Ishikawa (cell line): ENCODE measurements around the gene SLCO3A1.

Experiments used
- CEBPB ChIP-seq: IDR thresholded peaks from 2 replicates; pipeline ENCODE4 v1.6.1; 2012
- CREB1 ChIP-seq: IDR thresholded peaks from 2 replicates; pipeline ENCODE4 v1.6.1; 2012; ENCODE audit warnings: low read depth
- EGR1 ChIP-seq: IDR thresholded peaks from 2 replicates; pipeline ENCODE4 v1.6.1; 2012
- EP300 ChIP-seq: IDR thresholded peaks from 2 replicates; pipeline ENCODE4 v1.6.1; 2012; ENCODE audit warnings: borderline replicate concordance
- FOXM1 ChIP-seq: IDR thresholded peaks from 2 replicates; pipeline ENCODE4 v1.6.1; 2012; ENCODE audit warnings: low read depth, borderline replicate concordance
- MAX ChIP-seq: IDR thresholded peaks from 2 replicates; pipeline ENCODE4 v1.6.1; 2012
- NFIC ChIP-seq: IDR thresholded peaks from 2 replicates; pipeline ENCODE4 v1.6.1; 2012
- RAD21 ChIP-seq: IDR thresholded peaks from 2 replicates; pipeline ENCODE4 v1.6.1; 2012; ENCODE audit warnings: low read depth
- REST ChIP-seq: IDR thresholded peaks from 2 replicates; pipeline ENCODE4 v1.6.1; 2012; ENCODE audit warnings: low read depth, mild to moderate bottlenecking
- TAF1 ChIP-seq: IDR thresholded peaks from 2 replicates; pipeline ENCODE4 v1.6.1; 2012; ENCODE audit warnings: low read depth, mild to moderate bottlenecking
- TEAD4 ChIP-seq: IDR thresholded peaks from 2 replicates; pipeline ENCODE4 v1.6.1; 2012
- YY1 ChIP-seq: IDR thresholded peaks from 2 replicates; pipeline ENCODE4 v1.6.1; 2012; ENCODE audit warnings: low read depth
- ZBTB7A ChIP-seq: IDR thresholded peaks from 2 replicates; pipeline ENCODE4 v1.6.1; 2012; ENCODE audit warnings: low read depth
- TF ChIP-seq, protein P1 (sequence below): IDR thresholded peaks from 2 replicates; pipeline ENCODE4 v1.6.1; 2012

GRCh38 chr15:92075764-92076163 is 222.3 kb downstream of the SLCO3A1 start:
- TF ChIP-seq EGR1 (no peak), TAF1 (no peak), ZBTB7A (no peak), YY1 (no peak), RAD21 (no peak), FOXM1 (no peak), REST (no peak), NFIC (no peak), MAX (no peak), CEBPB (no peak), EP300 (no peak), TEAD4 (no peak), CREB1 (no peak)
- TF ChIP-seq, protein P1, sequence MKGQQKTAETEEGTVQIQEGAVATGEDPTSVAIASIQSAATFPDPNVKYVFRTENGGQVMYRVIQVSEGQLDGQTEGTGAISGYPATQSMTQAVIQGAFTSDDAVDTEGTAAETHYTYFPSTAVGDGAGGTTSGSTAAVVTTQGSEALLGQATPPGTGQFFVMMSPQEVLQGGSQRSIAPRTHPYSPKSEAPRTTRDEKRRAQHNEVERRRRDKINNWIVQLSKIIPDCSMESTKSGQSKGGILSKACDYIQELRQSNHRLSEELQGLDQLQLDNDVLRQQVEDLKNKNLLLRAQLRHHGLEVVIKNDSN: no peak
